HK-2 (cell line): ENCODE results near the gene CMTM5.
"Not testable (repeated sequence)": the region's sequence is repeated elsewhere in the genome, so short reads cannot be mapped to it uniquely, and the experiment has no call there.

ENCODE experiments used
- DNase-seq: peaks from one replicate; pipeline ENCODE4 v3.0.0-alpha.2; 2018; ENCODE audit not compliant: unreplicated experiment

The CMTM5 gene

DNA sequence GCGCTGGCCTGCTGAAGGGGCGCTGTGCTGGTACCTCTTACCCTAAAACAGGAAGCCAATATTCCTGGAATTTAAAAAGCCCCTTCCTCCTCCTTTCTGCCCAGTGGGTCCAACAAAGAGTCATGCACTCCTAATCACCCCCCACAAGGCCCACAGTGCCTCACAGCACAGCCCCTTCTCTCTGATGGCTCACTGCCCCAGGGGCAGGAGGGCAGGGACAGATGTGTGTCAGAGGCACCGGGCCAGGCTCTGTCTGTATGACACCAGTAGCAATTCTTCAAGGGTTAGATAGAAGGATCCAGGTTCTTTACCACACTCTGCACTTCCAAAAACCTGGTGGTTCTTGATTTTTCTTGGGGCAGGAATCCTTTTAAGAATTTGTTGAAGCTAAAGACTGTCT, 22.3 kb downstream of the CMTM5 start:
- DNase-seq, result no peak

DNA sequence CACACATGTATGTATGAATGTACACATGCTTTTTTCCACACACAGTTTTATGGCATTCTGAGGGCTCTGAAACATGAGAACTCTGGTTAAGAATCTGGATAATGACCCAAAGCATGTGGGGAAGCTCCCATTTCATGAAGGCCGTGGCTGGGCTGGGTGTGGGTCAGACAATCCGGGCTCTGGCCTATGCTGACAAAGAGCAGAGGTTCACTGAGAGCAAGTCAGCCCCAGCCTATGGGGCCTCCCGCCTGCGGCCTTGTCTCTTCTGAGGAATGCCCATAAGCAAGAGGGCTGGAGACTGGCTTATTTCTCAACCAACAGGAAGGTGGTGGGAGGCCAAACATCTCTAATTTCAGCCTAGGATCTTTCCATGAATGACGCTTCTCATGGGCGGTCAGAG, 22.7 kb downstream of the CMTM5 start:
- no peak for DNase-seq

DNA sequence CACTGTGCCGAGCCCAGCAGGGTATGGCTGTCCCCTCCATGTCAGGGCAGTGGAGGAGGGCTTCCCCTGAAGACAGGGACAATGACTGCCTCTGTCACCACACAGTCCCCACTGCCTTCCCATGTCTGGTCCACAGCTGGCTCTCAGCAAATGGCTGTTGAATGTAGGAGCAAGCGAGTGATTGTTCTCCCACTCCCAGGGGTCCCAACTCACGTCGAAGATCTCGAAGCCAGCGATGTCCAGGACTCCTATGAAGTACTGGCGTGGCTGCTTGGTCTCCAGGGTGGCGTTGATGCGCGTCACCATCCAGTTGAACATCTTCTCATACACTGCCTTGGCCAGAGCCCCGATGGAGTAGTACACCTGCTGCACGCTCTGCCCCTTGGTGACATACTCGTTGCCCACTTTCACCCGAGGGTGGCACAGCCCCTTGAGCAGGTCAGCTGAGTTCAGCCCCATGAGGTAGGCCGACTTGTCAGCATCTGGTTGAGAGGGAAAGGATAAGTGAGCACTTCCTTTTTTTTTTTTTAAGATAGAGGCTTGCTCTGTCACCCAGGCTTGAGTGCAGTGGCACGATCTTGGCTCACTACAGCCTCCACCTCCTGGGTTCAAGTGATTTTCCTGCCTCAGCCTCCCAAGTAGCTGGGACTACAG, 23.8 kb downstream of the CMTM5 start:
- not testable (repeated sequence) for DNase-seq

DNA sequence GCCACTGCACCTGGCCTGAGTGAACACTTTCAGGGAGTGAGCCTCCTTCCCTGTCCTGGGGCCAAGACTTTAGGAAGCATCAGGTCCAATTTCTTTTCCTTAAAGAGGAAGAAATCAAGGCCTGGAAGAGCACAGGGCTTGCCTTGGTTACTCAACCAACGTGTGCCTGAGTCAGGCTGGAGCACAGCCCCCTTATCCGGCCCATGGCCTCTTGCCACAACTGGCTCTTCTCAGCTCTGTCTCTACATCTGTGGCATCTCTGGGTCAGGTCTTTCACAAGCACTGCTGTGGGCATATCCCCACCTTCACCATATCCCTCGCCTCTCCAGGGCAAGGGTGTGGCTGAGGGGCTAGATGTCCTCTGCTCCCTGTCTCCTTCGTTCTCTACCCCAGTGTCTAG, 24.4 kb downstream of the CMTM5 start:
- DNase-seq, result no peak

DNA sequence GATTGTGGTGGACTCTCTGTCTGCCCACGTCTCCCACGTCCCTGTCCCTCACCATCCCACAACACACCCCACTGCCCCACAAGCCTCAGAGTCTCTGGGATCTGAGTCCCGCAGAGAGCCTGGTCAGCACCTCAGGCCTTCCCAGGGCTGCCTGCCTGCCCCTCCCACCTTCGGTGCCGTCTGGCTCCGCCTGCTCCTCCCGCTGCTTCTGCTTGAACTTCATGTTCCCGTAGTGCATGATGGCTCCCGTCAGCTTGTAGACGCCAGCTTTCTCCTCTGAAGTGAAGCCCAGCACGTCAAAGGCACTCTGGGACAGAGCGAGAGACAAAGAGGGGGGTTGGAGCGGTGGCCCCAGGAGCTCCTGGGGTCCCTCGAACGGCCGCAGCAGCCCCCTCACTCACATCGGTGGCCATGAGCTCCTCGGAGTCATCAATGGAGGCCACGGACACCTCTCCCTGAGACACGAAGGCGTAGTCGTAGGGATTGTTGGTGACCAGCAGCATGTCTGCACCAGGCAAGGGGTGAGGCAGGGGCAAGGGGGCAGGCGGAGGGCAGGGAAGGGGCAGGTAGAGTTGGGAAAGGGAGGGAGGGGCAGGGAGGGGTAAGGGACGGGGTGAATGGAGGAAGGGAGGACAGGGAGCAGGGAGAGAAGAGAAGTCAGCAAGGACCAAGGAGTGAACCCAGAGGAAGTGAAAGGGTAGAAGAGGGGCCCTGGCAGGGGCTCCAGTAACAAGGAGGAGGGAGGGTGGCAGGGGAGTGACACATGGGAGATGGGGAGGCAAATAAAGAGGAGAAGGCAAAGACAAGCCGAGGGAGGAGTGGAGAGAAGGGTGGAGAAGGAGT, 25.7 kb downstream of the CMTM5 start:
- DNase-seq, result no peak

DNA sequence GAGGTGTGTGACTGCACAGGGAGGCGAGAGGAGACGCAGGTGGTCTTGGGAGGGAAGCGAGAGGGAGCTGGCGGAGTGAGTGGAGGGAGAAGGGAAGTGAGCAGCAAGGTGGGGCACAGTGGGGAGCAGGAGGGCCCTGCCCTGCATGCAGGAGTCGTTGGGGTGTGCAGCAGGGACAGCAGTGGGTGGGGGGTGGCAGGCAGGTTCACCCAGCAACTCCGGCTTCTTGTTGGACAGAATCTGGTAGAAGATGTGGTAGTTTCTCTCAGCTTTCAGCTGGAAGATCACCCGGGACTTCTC, 26.2 kb downstream of the CMTM5 start:
- no peak for DNase-seq

DNA sequence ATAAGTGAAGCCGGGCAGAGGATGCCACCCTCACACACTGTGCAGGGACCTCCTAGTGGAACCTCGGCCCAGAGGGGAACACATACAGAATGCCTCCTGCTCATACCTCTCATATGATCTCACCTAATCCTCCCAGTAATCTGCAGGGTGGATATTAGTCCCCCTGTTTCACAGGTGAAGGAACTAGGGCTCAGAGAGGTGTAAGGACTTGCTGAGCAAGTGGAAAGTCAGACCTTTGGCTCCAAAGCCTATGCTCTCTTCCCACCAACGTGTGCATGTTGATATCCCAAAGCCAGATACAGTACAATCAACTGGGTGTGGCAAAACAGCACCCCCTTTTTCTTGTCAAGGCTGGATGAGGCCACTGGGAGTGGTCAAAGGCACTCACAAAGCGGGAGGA, 27.1 kb downstream of the CMTM5 start:
- DNase-seq, result no peak

DNA sequence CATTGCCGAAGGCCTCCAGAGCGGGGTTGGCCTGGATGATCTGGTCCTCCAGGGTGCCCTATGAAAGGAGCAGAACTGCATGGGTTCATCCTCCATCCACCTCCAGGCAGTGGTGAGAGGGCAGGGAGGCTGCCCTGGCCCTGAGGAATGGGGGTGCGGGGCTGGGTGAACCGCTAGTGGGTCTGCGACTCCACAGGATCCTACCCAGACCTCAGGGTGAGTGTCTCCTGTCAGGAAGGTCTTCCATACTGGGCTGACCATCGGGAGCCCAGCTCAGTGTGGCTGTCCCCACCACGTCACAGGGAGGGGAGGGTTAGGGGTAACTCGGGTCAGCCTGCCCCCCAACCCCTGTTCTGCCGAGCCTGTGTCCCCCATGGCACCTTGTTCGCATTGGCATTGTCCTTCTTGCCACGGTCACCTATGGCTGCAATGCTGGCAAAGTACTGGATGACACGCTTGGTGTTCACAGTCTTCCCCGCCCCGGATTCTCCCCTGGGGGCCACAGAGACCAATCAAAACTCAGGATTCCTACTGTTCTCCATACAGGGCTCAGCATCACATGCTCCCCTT, 27.6 kb downstream of the CMTM5 start:
- no peak for DNase-seq

DNA sequence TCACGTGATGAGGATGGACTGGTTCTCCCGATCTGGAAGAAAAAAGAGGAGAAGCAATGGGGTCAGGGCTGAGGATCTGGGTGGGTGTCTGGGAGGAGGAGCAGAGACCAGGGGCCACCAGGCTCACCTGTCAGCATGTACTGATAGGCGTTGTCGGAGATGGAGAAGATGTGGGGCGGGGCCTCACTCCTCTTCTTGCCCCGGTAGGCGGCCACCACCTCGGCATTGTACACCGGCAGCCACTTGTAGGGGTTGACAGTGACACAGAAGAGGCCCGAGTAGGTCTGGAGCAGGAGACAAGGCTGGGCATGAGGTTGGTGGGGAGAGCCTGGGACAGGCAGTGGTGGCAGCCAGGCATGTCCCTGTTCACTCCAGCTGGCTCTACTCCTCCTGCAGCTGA, 28.2 kb downstream of the CMTM5 start:
- no peak for DNase-seq

DNA sequence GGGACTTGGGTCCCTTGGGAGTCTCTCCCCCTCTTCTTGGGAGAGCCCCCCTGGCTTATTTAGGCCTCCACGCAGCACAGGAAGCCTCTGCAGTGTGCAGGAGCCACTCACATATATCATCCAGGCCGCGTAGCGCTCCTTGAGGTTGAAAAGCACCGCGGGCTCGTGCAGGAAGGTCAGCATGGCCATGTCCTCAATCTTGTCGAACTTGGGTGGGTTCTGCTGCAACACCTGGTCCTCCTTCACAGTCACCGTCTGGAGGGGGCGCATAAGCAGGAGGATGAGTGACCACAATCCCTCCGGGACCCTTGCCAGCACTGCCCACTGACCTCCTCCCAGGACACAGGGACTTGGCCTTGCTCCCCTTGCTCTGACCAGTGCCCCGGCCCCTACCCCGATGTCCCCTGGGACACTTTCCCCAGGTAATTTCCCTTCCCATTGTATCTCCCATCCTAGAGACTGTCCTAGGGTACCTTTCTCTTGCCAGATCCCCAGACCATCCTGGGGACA, 28.7 kb downstream of the CMTM5 start:
- DNase-seq, result no peak

DNA sequence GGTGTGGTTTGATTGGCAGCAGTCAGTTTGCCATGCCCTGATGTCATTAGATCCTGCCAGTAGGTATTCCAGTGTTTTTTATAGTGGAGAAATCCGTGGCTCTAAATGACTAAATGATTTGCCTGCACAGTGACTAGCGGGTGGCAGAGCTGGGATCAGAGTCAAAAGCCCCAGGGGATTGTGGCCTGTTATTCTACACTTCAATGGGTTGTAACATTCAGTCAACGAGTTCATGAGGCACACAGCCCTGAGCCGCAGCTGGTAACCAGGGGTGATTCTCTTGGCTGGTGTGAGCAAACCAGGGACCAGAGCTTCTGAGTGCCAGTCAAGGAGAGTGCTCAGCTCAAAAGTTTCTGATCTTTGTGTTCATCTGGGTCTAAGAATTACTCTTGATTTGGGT, 29.4 kb downstream of the CMTM5 start:
- DNase-seq, result no peak

DNA sequence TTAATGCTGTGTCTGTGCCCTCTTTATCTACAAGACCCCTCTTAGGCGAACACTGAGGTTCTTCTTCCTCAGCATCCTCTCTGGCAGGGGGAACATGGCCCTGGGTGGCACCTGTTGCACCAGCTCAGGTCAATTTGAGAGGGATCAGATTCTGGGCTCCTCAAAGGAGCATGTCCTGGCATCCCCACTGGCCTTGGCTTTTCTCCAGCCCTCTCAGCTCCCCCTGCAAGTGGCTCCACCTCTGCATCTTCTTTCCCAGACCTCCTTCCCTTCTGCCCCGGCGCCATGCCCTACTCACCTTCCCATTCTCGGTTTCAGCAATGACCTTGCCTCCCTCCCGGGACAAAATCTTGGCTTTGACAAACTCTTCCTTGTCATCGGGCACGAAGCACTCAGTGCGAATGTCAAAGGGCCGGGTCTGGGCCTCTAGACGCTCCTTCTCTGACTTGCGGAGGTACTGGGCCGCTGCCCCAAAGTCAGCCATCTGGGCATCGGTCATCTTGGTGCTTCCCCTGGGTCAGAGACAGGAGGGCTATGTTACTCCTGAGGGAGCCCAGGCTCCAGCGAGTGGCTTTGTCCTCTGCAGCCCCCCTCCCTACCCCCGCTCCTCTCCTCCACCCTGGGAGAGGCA, 30.0 kb downstream of the CMTM5 start:
- DNase-seq, result no peak

DNA sequence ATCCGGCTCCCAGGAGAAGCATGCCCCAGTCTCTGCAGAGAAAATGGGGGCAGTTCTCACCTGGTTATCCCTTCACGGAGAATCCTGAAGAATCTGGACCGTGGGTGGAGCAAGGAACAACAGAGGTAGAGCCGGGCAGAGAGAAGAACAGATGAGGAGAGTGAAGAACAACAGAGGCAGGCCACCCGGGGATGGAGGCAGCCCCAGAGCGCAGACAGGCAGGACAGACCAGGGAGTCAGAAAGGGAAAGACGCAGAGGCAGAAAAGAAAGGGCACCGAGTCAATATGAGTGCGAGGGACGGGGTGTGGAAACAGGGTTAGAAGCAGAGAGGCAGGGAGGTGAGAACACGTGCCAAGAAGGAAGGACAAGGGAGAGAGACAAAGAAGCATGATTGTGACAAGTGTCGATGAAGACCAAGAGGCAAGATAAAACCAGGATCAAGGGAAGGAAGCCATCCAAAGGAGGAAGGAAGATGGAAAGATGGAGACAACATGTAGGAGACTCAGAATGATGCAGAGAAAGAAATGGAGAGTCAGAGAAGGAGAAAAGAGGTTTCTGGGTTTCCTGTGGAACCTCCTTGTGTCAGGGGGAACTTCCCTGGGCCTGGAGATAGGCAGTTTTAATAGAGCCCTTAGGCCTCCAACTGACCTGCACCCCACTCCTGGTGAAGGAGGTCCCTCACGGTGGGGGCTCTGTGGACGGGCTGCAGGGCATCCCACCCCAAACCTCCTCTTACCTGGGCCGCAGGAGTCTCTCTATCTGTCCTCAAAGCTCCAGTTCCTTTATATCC, 30.9 kb downstream of the CMTM5 start, which contains the start of gene MYH6:
Gene MYH6 (minus strand): TSS at position 758 of the 791 bp plus-strand sequence. CDS start 1,050 bp downstream, outside the sequence.
- DNase-seq, result no peak

DNA sequence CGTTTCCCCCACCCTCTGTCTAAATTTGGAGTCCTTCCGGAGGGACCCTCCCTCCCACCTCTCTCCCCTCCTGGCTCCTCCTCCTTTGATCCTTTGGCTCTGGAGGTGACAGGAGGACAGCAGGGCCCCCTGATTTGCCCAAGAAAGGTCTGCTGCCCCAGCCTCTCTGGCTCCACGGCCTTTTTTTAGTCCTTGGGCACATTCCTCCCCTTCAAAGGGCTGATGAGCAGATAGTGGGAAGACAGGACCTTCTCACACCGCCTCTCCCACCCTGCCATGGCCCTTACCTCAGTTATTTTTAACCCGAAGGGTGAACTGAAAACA, 31.4 kb downstream of the CMTM5 start:
- no peak for DNase-seq

DNA sequence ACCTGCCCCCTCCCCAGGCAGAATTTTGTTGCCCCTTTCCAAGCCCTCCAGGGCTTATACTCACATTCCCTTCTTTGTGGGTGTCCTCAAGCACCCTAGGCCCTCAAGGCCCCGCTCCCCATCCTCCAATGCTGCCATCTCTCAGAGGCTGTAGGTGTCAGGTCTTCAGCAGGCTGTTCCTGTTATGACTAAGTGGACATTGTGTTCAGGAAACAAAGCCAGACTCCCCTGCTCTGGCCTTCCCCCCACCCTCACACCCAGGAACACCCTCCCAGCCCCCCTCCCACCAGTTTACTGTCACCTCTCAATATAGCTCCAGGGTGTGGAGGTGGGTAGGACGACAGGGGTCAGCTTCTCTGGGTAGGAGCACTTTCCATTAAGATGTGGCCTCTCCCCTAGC, 32.6 kb downstream of the CMTM5 start:
- DNase-seq, result no peak

DNA sequence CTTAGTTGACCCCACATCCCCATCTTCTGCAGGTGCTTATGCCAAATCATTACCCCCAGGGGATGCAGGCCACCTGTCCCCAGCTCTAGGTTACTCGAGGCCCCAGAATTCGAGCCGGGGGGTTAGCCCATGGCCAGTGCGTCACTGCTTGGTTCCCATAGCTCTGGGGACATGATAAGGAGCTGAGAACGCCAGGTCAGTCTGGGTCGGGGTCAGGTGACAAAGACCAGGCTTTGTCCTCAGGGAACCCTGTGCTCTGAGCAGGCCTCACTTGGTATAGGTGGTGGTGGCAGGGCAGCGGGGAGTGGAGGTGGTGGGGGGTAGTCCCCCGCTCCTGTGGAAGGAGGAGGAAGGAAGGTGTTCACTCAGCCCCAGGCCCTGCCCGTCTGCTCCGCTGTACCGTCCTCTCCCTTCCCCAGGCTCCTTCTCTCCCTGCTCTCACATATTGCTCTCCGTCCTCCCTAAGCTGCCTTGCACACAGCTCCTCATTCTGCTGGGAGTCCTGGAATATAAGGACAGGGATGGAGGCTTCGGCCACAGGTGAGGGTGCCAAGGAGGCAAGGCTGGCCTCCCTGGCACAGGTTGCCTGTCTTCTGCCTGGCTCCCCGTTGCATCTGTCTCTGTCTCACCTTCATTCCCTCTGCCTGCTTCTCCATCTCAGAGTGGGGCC, 33.3 kb downstream of the CMTM5 start:
- DNase-seq, result no peak

DNA sequence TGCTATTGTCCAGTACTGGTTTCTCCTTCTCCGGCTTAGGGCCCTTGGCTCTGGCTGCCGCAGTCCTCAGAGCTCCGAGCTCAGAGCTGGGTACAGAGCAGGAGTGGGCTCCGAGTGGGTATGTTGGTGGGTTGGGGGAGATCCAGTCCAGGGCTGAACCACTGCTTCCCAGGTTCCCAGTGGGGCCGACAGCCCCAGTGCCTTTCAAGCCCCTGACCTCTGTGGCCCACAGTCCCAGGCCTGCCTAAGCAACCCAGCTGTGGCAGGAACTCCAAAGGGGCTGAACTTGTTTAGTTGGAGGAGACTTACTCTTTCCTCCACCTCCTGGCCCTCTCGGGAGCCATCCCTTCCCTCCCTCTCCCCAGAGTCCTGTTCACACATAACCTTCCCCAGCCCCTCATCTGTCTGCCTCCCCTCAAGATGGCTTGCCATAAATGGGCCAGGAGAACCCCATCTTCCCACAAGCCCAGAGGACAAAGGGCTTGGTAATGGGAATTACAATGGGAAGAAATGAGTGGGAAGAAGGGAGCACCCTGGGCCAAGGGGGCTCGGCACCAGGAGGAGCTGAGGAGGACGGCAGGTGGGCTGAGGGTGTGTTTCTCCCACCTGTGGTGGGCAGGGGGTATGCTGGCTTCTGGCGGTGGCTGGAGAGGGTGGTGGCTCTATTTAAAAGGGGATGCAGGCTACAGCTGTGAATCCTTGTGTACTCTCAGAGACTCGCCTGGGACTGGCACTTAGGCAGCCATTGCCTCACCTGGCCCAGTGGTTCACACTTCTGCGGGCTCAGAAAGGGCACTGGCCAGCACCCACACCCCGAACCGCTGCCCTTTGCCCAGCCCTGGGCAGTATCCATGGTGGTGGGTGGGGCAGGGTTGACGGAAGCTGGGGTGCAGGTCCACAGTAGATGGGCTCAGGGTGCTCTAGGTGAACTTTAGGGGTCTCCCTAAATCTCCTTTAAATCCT, 35.0 kb downstream of the CMTM5 start:
- no peak for DNase-seq

DNA sequence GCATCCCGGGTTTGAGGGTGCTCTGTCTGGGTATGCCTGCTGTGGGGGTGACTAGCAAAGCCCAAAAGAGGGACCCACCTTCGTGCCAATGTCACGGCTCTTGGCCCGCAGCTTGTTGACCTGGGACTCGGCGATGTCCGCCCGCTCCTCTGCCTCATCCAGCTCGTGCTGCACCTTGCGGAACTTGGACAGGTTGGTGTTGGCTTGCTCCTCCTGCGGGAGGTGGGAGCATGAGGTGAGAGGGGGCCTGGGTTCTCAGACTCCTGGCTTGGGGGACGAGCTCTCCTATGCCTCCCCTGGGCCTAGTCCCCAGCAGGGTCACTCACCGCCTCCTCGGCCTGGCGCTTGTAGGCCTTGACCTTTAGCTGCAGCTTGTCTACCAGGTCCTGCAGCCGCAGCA, 36.8 kb downstream of the CMTM5 start:
- DNase-seq, result no peak

DNA sequence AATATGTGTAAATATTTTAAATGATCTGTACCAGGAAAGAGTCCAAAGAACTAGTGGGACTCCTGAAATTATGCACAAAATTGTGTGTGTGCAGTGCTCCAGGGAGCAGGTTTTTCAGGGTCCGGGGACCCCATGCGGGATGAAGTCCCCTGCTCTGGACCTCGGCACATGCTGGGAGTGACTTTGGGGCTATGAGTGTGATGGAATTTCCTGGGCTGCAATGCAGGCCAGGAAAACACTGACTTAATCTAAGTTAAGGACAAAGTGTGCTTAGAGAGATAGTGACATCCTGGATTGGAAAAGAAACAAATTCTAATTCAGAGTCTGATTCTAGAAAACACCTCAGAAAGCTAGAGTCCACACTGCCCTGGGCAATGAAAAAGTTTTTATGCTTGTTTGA, 37.4 kb downstream of the CMTM5 start:
- no peak for DNase-seq
